GM19023 (cell line): ENCODE results near the gene MSANTD7.
"Not testable (repeated sequence)": the region's sequence is repeated elsewhere in the genome, so short reads cannot be mapped to it uniquely, and the experiment has no call there.

Experiments
- ATAC-seq: cut with Tn5 transposase; IDR thresholded peaks from one replicate; pipeline ENCODE4 v1.9.1; 2021; ENCODE audit warnings: mild to moderate bottlenecking, moderate library complexity; ENCODE audit not compliant: unreplicated experiment

MSANTD7 gene

GRCh38 chr10:14837003-14837756, 926 bp upstream of the MSANTD7 start:
- no peak for ATAC-seq

- peak; percentile 4 for ATAC-seq
Measured at GRCh38 chr10:14838582-14839304, 637 bp downstream of the MSANTD7 start.

GRCh38 chr10:14839305-14839695, 1.2 kb downstream of the MSANTD7 start:
- ATAC-seq: no peak

GRCh38 chr10:14840178-14840577, 2.1 kb downstream of the MSANTD7 start:
- ATAC-seq: no peak

- ATAC-seq: no peak
Measured at GRCh38 chr10:14843327-14843988, 5.4 kb downstream of the MSANTD7 start.

- ATAC-seq: no peak
Measured at GRCh38 chr10:14844948-14845347, 6.8 kb downstream of the MSANTD7 start.

- no peak for ATAC-seq
Measured at GRCh38 chr10:14852236-14852635, 14.1 kb downstream of the MSANTD7 start.

- no peak for ATAC-seq
Measured at GRCh38 chr10:14855453-14855852, 17.3 kb downstream of the MSANTD7 start.

GRCh38 chr10:14858338-14858960, 20.3 kb downstream of the MSANTD7 start:
- no peak for ATAC-seq

GRCh38 chr10:14859043-14859442, 20.9 kb downstream of the MSANTD7 start:
- no peak for ATAC-seq

- no peak for ATAC-seq
Measured at GRCh38 chr10:14859775-14860174, 21.7 kb downstream of the MSANTD7 start.

- no peak for ATAC-seq
Measured at GRCh38 chr10:14860791-14861190, 22.7 kb downstream of the MSANTD7 start.

GRCh38 chr10:14864466-14864865, 26.4 kb downstream of the MSANTD7 start:
- not testable (repeated sequence) for ATAC-seq

- not testable (repeated sequence) for ATAC-seq
Measured at GRCh38 chr10:14864871-14865270, 26.8 kb downstream of the MSANTD7 start.

GRCh38 chr10:14873090-14873760, 35.1 kb downstream of the MSANTD7 start:
- no peak for ATAC-seq

GRCh38 chr10:14875941-14876340, 37.8 kb downstream of the MSANTD7 start:
- no peak for ATAC-seq

- no peak for ATAC-seq
Measured at GRCh38 chr10:14876764-14877163, 38.7 kb downstream of the MSANTD7 start.

- ATAC-seq: peak; percentile 89
Measured at GRCh38 chr10:14878266-14879123, 40.4 kb downstream of the MSANTD7 start, which contains the start of gene SUV39H2. Gene SUV39H2, plus strand, starts transcription at chr10:14878866. Its CDS starts 23 bp downstream, at chr10:14878889.

GRCh38 chr10:14879124-14879927, 41.2 kb downstream of the MSANTD7 start:
- ATAC-seq: peak; percentile 10
